ENCODE measurements around the gene CDH15.

DNA sequence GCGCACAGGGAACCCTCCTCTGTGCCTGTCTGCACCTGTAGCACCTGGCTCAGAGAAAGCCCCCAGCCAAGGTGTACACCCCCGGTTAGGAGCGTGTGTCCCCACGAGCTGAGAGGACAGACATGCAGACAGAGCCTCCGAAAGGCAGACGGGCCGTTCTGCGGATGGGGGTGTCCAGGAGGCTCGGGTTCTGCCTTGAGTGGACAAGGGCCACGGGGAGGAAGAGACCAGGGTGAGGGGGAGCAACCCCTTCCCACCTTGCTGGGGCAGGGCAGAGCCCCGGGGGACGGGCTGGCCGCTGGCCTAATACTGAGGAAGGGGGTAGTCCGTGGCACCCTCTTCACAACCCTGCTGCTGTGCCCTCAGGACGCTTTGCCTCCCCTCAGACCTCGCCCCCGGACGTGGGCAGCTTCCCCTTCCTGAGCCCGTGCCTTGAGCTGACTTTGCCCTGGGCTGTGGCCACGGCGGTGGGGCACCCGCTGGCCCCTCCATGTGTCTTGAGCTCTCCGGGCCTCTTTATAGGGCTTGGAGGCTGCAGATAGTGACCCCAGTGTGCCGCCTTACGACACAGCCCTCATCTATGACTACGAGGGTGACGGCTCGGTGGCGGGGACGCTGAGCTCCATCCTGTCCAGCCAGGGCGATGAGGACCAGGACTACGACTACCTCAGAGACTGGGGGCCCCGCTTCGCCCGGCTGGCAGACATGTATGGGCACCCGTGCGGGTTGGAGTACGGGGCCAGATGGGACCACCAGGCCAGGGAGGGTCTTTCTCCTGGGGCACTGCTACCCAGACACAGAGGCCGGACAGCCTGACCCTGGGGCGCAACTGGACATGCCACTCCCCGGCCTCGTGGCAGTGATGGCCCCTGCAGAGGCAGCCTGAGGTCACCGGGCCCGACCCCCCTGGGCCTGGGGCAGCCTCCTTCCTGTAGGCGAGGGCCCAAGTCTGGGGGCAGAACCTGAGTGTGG, 23.1 kb downstream of the CDH15 start:
- TF ChIP-seq, protein P1, sequence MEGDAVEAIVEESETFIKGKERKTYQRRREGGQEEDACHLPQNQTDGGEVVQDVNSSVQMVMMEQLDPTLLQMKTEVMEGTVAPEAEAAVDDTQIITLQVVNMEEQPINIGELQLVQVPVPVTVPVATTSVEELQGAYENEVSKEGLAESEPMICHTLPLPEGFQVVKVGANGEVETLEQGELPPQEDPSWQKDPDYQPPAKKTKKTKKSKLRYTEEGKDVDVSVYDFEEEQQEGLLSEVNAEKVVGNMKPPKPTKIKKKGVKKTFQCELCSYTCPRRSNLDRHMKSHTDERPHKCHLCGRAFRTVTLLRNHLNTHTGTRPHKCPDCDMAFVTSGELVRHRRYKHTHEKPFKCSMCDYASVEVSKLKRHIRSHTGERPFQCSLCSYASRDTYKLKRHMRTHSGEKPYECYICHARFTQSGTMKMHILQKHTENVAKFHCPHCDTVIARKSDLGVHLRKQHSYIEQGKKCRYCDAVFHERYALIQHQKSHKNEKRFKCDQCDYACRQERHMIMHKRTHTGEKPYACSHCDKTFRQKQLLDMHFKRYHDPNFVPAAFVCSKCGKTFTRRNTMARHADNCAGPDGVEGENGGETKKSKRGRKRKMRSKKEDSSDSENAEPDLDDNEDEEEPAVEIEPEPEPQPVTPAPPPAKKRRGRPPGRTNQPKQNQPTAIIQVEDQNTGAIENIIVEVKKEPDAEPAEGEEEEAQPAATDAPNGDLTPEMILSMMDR (IDR thresholded peaks at IDR 0.05), result no peak
- no peak for TF ChIP-seq POLR2A (IDR thresholded peaks at IDR 0.05)
